ENCODE data around the gene FCN2. TPM values are rescaled to one million over a fixed set of nuclear protein-coding genes. Genes with fewer than 3 reads are reported as not detected.
A peak's percentile ranks its signal among the peaks of the same experiment; 100 is the strongest.
"Not testable (repeated sequence)": the region's sequence is repeated elsewhere in the genome, so short reads cannot be mapped to it uniquely, and the experiment has no call there.

FCN2 gene
- total RNA-seq, 1 experiment from 2014 or later = not detected

DNA sequence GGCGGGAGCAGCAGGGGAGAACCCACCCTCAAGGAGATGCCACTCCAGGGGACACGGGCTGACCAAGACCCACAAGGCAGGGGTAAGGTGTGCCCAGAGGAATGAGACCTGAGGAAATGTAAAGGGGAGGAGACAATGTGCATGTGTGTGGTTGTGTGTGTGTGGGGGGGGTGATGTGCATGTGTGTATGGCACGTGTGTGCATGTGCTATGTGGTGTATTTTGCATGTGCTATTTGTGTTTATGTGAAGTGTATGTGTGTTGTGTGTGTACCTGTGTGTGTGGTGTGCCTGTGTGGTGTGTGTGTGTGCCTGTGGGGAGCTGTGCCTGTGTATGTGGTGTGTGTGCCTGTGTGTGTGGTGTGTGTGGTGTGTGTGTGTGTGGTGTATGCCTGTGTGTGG lies 33.5 kb upstream of the FCN2 start:
- no peak for DNase-seq (ENCODE audit: low spot score)

DNA sequence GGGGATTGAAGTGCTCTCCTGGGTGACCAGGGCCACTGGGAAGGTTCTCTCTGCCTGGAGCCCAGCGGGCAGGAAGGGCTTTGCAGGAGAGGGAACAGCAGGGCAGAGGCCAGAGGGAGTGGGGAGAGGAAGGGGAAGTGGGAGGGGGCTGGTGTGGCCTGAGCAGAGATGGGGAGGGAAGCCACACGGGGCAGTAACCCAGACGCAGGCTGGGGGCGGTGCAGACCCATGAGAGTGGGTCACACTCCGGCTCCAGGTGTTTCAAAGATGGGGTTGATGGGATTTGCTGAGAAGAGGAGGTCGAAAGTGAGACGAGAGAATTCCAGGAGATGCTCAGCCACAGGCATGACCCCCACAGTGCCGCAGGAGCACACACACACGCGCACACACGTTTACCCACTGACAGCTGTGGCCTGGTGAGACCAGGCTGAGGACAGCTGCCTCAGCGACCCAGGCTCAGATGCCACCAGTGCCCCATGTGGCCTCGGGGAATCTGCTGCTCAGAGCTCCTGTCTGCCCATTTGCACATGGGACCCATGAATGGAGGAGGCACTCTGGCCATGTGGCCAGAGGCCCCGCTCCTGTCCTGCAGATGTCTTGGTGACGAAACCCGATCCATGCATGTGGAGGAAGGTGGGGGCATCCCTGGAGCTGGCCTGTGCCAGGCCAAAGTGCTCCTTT lies 32.7 kb upstream of the FCN2 start:
- no peak for DNase-seq (ENCODE audit: low spot score)

DNA sequence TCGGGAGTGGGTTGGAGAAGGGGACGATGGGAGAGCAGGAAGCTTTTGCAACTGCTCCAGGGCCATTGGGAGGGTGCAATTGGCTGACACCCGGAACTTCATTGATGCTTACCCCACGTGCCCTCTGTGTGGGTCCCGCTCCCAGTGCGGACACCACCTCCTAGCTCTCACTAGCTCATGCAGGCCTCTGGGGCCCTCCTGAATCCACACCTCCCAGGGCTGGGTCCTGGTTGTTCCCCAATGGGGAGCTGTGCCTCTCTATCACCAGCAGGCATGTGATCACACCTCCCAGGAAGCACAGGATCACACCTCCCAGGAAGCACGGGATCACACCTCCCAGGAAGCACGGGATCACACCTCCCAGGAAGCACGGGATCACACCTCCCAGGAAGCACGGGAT lies 32.1 kb upstream of the FCN2 start:
- DNase-seq (ENCODE audit: low spot score) = no peak

DNA sequence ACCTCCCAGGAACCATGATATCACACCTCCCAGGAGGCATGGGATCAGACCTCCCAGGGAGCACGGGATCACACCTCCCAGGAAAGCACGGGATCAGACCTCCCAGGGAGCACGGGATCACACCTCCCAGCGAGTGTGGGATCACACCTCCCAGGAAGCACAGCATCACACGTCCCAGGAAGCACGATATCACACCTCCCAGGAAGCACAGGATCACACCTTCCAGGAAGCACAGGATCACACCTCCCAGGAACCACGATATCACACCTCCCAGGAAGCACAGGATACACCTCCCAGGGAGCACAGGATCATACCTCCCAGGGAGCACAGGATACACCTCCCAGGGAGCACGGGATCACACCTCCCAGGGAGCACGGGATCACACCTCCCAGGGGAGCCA lies 30.0 kb upstream of the FCN2 start:
- DNase-seq (ENCODE audit: low spot score) = no peak

GRCh38 chr9:134851020-134851419 lies 29.6 kb upstream of the FCN2 start:
- no peak for DNase-seq (ENCODE audit: low spot score)

GRCh38 chr9:134852906-134853654 lies 27.5 kb upstream of the FCN2 start:
- DNase-seq (ENCODE audit: low spot score) = no peak

- DNase-seq (ENCODE audit: low spot score) = no peak
These were observed 26.7 kb upstream of the FCN2 start for GRCh38 chr9:134853893-134854292.

DNA sequence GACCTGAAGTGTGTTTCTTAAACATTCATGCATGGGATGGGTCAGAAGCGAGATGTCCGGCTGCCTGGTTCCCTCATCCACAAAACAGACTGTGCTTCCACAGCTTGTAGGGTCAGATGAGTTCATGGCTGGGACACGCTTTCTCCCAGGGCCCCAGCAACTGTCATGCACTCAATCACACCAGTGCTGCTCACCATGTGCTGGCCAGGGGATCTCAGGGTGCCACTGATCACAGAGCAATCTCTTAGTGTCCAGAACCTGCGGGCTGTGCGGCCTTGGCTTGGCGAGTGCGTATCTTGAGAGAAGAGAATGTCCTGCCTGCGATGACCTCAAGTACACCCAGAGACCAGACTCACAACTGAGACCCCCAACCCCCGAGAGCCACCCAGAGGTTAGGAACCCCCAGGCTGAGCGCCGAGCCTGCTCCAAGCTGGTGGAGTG lies 26.0 kb upstream of the FCN2 start:
- no peak for DNase-seq (ENCODE audit: low spot score)

GRCh38 chr9:134855231-134855899 lies 25.2 kb upstream of the FCN2 start:
- no peak for DNase-seq (ENCODE audit: low spot score)

DNA sequence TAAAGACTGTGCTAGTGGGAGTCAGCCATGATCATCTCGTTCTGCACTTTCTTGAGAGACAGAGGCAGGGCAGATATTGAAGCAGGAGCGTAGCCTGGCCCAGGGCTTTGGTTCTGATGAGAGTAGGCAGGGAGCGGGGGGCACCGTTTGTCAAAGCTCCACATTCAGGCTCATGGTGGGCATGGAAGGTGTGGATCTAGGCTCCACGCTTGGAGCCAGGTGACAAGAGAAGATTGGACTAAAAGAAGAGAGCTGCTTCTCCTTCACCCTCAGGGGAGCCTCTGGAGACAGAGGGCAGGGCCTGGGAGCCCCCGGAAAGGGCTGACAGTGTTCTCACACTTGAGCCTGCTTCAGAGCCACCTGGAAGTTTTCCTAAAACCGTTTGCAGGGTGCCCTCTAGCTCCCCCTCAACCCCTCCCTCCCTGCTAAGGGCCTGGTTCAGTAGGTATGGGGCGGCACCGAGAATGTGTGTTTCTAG lies 24.7 kb upstream of the FCN2 start:
- DNase-seq (ENCODE audit: low spot score) = no peak

DNA sequence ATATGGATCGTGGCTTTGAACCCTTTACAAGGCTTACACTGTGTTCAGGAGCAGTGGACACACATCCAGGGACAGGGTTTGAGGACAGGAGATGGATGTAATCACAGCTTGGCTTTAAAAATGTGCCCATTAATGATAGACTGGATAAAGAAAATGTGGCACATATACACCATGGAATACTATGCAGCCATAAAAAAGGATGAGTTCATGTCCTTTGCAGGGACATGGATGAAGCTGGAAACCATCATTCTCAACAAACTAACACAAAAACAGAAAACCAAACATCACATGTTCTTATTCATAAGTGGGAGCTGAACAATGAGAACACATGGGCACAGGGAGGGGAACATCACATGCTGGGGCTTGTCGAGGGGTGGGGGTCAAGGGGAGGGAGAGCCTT lies 23.2 kb upstream of the FCN2 start:
- not testable (repeated sequence) for DNase-seq (ENCODE audit: low spot score)

DNA sequence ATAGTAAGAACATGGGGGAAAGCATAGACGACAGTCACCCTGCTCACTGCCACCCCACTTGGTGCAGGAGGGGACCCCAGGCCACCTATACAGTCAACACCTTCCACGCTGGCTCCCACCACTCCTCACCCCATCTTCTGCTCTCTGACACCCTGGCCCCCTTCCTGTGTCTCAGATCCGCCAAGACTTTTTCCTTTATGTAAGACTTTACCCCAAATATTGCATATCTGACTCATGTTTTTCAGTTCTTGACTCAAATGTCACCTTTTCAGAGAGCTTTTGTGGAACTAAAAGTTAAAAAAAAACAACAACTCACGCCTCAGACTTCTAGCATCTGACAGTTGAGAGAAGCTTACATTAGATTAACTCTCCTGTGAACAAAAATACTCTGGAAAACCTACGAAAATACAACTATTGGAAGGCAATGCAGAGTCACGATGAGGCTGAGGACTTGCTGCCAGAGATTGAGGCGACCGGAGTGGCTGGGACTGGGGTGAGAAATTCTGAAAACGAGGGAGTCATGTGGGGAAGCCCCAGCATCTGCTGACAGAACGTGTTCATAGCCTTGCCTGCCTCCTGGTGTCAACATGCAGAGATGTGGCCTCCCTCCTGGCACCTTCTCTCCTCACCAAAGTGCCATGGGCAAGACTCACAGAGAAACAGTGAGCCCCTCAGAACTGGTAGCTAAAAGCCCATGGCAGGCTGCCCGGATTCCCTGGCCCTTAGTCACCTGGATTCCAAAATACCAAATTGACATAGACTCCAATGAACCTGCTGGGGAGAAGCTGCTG lies 22.4 kb upstream of the FCN2 start:
- DNase-seq (ENCODE audit: low spot score) = peak; percentile 92

DNA sequence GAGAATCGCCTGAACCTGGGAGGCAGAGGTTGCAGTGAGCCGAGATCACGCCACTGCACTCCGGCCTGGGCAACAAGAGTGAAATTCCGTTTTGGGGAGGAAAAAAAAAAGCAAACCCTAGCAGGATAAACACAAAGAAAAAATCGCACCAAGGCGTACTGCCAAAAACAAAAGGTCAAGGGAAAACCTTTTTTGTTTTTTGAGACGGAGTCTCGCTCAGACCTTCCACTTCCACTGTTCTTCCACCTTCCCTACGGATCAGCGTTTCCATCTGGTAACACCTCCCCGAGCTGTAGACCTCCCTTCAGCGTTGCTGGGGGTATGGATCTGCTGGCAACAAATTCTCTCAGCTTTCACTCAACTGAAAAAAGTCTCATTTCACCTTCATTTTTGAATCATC lies 20.1 kb upstream of the FCN2 start:
- DNase-seq (ENCODE audit: low spot score) = no peak

GRCh38 chr9:134861595-134862334 lies 18.8 kb upstream of the FCN2 start:
- no peak for DNase-seq (ENCODE audit: low spot score)

- DNase-seq (ENCODE audit: low spot score) = peak; percentile 71
These were observed 17.2 kb upstream of the FCN2 start for GRCh38 chr9:134863306-134863902.

DNA sequence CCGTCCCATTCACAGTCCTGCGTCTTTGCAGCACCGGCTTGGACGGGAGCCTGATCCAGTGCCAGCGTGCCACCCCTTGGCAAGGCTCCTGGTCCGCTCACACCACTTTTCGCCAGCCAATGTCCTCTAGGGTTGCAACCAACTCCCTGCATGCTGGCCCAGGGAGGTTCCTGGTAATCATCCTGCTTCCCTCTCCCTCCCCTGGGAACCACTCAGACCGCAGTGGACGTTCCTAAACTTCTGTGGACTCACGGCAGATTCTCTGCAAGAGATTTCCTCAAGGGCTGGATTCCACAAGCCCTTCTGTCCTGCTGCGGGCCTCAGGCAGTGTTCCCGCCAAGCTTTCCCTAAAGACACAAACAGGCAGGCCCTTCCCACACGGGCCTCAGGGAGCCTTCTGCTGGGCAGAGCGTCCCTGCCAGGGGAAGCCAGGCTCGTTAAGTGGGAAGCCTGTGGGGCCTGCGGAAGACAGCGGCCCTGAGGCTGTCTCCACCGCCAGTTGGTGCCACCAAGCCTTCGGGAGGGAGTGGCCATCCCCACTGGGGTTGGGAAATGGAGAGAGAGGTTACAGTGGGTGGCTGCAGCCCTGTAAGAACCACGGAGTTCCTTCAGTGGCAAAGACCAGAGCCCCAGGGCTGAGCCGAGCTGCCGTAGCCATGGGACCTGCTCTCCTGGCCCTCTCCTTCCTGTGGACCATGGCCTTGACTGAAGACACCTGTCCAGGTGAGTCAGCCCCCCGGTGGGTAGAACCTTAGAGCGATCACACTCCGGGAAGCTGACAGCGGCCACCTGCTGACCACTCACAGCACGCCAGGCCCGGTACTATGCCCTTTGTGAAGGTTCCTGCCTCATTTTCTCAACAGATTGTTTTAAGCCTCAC lies 16.4 kb upstream of the FCN2 start:
- no peak for DNase-seq (ENCODE audit: low spot score)

- no peak for DNase-seq (ENCODE audit: low spot score)
These were observed 15.8 kb upstream of the FCN2 start for GRCh38 chr9:134864821-134865190.

DNA sequence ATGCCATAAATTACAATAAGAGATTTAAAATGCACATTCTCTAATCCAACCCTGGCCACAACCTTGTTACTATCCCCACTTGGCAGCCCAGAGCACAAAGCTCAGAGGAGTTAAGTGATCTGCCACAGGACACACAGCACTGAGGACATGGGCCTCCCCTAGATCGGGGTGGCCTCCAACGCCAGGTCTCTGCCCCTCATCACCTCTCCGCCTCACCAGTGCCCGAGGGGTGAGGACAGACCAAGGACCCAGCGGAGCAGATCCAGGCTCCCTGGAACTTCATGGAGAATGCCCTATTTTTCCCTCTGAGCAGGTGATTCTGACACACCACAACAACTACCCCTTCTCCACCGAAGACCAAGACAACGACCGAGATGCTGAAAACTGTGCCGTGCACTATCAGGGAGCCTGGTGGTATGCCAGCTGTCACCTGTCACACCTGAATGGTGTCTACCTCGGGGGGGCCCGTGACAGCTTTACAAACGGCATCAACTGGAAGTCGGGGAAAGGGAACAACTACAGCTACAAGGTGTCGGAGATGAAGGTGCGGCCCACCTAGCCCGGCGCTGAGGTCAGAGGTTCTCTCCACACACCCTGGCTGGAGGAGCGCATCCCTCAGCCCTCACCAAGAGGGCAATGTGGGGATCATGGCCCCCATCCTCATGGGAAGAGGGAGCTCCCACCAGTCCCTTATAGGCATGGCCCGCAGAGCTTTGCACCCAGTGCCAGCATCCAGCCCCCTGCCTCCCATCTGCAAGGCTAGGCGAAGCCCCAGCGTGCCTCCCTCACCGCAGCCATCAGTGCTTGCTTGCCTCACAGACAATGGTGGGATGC lies 12.5 kb upstream of the FCN2 start:
- DNase-seq (ENCODE audit: low spot score) = no peak
